OCI-LY3 (cell line): ENCODE results near the gene PRDX3.

Source experiments
- H2AFZ ChIP-seq: fragments of 200-600, 300-600 bp; shearing (Covaris generic); 2 replicates; pipeline ENCODE4 v1.6.0; 2014; ENCODE audit warnings: antibody characterized with exemption, low read depth, low read length
- H3K27ac ChIP-seq: fragments of 200-600, 300-600 bp; sonication (generic); 2 replicates; pipeline ENCODE4 v1.5.1; 2014; ENCODE audit warnings: mild to moderate bottlenecking, low read length, moderate library complexity, mixed read lengths
- H3K27me3 ChIP-seq: fragments of 200-600, 300-600 bp; sonication (generic); 2 replicates; pipeline ENCODE4 v1.6.1; 2014; ENCODE audit warnings: low read depth, low read length, mixed read lengths
- H3K36me3 ChIP-seq: fragments of 200-600, 300-600 bp; sonication (generic); replicated peaks from 2 replicates; pipeline ENCODE3; 2014; ENCODE audit warnings: low read depth, low read length, mixed read lengths
- H3K4me1 ChIP-seq: fragments of 300-600, 200-600 bp; sonication (generic); 2 replicates; pipeline ENCODE4 v1.6.1; 2014; ENCODE audit warnings: low read length, mixed read lengths
- H3K4me2 ChIP-seq: fragments of 200-600, 300-600 bp; sonication (generic); 2 replicates; pipeline ENCODE4 v1.6.1; 2014; ENCODE audit warnings: low read length, mixed read lengths
- H3K4me3 ChIP-seq: fragments of 300-600, 200-600 bp; sonication (generic); 2 replicates; pipeline ENCODE4 v1.5.1; 2014; ENCODE audit warnings: antibody characterized with exemption, mild to moderate bottlenecking, low read length, moderate library complexity
- H3K79me2 ChIP-seq: fragments of 300-600, 200-600 bp; shearing (Covaris generic); 2 replicates; pipeline ENCODE4 v1.6.1; 2014; ENCODE audit warnings: mild to moderate bottlenecking, low read length, mixed read lengths
- H3K9ac ChIP-seq: fragments of 300-600, 200-600 bp; shearing (Covaris generic); 2 replicates; pipeline ENCODE4 v1.6.0; 2014; ENCODE audit warnings: mild to moderate bottlenecking, low read length, moderate library complexity
- H3K9me3 ChIP-seq: fragments of 200-600, 300-600 bp; shearing (Covaris generic); 2 replicates; pipeline ENCODE4 v1.6.1; 2014; ENCODE audit warnings: low read length, mixed read lengths; ENCODE audit not compliant: insufficient read depth
- H4K20me1 ChIP-seq: fragments of 200-600, 300-600 bp; sonication (generic); 2 replicates; pipeline ENCODE4 v1.6.1; 2016; ENCODE audit warnings: low read length, mixed read lengths; ENCODE audit not compliant: insufficient read depth
- EZH2phosphoT487 ChIP-seq: fragments of 200-600 bp; shearing (Covaris generic); IDR thresholded peaks from 2 replicates; pipeline ENCODE4 v1.6.1; 2018; ENCODE audit warnings: antibody characterized with exemption, mixed run types, low read depth
- TF ChIP-seq, protein P1 (sequence below): fragments of 200-600, 300-600 bp; sonication (generic); IDR thresholded peaks from 2 replicates; pipeline ENCODE4 v1.5.1; 2014; ENCODE audit warnings: antibody characterized with exemption, low read length, low read depth

Gene PRDX3

DNA sequence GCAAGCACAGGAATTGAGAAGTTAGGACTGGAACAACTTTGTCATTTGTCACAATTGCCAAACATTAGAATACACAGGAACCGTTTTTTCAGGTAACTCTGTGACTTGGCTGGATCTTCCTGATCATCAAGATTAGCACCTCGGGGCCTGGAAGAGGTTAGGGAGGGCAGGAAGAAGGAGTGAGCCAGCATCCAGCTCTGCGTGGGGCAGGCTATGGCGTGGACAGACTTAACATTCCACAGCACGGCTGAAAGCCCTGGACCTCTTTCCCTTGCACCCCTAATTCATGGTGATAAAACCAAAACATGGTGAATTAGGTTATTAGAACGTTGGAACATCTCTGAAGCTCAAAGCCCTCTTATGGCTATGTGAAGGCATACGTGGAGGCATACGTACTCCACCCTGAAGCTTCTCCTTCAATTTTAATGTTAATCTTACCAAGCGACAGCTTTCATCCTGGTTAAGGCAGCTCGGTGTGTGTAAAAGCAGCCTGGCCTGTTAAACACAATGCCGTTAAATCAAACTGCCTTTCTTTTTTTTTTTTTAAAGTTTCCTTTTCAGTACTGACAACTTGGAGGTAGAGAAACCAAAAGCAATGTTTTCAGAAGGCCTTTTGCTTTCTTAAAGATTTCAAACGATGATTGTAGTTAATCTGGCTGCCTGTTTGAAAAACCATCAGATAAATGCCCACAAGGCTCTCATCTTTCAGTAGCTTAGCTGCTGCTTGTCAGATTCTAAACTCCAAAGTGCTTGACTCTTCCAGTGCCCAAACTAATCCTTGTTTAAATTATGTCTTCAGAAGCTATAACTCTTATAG lies 33.2 kb upstream of the PRDX3 start:
- Histone ChIP-seq H4K20me1 (no peaks in the 10 kb centered on the region), H3K4me1 (peaks cover 19% of the 10 kb centered on the region), H3K27me3 (no peaks in the 10 kb centered on the region), H3K27ac (no peak overlapping the region), H3K9ac (no peak overlapping the region), H2AFZ (no peak overlapping the region), H3K79me2 (no peaks in the 10 kb centered on the region), H3K9me3 (no peaks in the 10 kb centered on the region), H3K4me3 (no peak overlapping the region), H3K36me3 (no peaks in the 10 kb centered on the region), H3K4me2 (no peak overlapping the region)
- TF ChIP-seq, protein P1, sequence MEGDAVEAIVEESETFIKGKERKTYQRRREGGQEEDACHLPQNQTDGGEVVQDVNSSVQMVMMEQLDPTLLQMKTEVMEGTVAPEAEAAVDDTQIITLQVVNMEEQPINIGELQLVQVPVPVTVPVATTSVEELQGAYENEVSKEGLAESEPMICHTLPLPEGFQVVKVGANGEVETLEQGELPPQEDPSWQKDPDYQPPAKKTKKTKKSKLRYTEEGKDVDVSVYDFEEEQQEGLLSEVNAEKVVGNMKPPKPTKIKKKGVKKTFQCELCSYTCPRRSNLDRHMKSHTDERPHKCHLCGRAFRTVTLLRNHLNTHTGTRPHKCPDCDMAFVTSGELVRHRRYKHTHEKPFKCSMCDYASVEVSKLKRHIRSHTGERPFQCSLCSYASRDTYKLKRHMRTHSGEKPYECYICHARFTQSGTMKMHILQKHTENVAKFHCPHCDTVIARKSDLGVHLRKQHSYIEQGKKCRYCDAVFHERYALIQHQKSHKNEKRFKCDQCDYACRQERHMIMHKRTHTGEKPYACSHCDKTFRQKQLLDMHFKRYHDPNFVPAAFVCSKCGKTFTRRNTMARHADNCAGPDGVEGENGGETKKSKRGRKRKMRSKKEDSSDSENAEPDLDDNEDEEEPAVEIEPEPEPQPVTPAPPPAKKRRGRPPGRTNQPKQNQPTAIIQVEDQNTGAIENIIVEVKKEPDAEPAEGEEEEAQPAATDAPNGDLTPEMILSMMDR = no peak
- TF ChIP-seq EZH2phosphoT487 = no peak

DNA sequence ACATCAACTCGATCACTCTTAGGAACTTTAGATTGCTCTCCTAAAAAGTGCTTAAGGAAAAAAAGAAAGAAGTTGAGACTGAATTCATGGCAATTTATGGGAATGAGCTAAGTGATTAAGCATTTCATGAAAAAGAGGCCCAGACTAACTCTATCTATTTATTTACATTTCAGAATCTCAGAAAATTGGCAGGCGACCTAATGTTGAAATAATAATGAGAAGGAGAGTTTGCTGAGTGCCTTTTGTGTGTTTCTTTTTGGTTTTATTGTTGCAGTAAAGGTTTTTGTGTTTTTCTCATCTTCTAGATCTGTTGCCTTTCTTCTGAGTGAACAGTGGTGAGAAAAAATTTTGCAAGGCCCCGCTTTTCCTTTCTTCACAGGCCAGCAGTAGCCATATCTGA lies 32.6 kb upstream of the PRDX3 start:
- no peaks in the 10 kb centered on the region for H3K9me3 ChIP-seq
- no peak overlapping the region for H3K27ac ChIP-seq
- no peak for TF ChIP-seq EZH2phosphoT487
- TF ChIP-seq, protein P1 = no peak
- H3K4me2 ChIP-seq = no peak overlapping the region
- no peaks in the 10 kb centered on the region for H3K79me2 ChIP-seq
- H3K36me3 ChIP-seq = no peaks in the 10 kb centered on the region
- peaks cover 23% of the 10 kb centered on the region for H3K4me1 ChIP-seq
- H2AFZ ChIP-seq = no peak overlapping the region
- H3K9ac ChIP-seq = no peak overlapping the region
- H3K27me3 ChIP-seq = no peaks in the 10 kb centered on the region
- no peaks in the 10 kb centered on the region for H4K20me1 ChIP-seq
- no peak overlapping the region for H3K4me3 ChIP-seq

DNA sequence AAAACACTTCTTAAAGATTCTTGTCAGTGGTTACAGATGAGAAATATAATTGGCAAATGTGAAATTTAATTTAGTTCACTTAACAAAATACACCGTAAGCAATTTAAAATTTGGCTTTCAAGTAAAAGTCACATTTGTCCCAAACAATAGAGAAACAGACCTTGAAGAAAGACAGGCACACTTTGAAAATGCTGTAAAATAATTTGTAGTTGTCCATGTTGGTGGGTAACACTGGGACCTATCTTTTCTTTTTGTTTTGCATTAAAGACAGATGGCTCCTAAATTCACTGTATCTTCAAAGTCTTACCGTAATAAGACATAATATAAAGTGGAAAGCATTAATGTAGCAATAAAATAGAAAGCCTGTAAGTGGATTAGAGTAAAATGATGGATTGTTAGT lies 32.0 kb upstream of the PRDX3 start:
- Histone ChIP-seq H3K9me3 (no peaks in the 10 kb centered on the region), H4K20me1 (no peaks in the 10 kb centered on the region), H3K9ac (no peak overlapping the region), H3K36me3 (no peaks in the 10 kb centered on the region), H3K4me1 (peaks cover 25% of the 10 kb centered on the region), H2AFZ (no peak overlapping the region), H3K4me2 (no peak overlapping the region), H3K4me3 (no peak overlapping the region), H3K27ac (no peak overlapping the region), H3K27me3 (no peaks in the 10 kb centered on the region), H3K79me2 (no peaks in the 10 kb centered on the region)
- TF ChIP-seq EZH2phosphoT487 = no peak
- TF ChIP-seq, protein P1 = no peak

DNA sequence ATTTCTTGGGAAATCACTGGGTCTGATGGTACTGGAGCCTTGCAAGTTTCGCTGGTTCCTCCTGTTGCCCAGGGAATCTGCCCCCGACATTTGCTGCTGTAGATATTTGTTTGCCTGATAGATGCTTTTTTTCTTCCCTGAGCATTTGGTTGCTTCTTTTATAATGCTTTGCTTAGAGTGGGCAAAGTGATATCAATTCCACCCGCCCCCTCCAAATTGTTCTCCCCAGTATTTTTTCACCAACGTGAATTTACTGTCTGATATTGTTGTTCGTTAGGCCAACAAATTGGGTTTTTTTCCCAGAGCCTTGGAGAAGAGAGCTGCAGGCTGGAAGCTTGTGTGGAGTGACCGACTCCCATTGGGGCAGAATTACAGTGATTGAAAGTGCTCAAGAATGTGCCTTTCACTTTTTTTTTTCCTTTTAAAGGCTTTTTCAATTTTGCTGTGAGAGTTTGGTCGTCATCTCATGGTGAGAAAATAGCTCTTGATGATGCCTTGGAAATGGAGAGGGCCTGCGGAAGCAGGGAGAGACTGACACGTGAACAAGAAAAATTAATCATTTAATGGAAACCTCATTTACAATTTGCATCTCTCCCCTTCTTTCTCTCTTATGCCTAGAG lies 31.2 kb upstream of the PRDX3 start:
- H3K27ac ChIP-seq = no peak overlapping the region
- TF ChIP-seq, protein P1 = 0 out of 2 replicates have a peak, but pooled peaks have one; percentile 0
- TF ChIP-seq EZH2phosphoT487 = no peak
- H3K4me1 ChIP-seq = peaks cover 25% of the 10 kb centered on the region
- no peaks in the 10 kb centered on the region for H3K9me3 ChIP-seq
- H3K9ac ChIP-seq = no peak overlapping the region
- no peaks in the 10 kb centered on the region for H4K20me1 ChIP-seq
- no peaks in the 10 kb centered on the region for H3K27me3 ChIP-seq
- no peaks in the 10 kb centered on the region for H3K36me3 ChIP-seq
- H3K4me3 ChIP-seq = peak overlapping the region; percentile 89
- no peaks in the 10 kb centered on the region for H3K79me2 ChIP-seq
- H3K4me2 ChIP-seq = peak overlapping the region; percentile 99
- no peak overlapping the region for H2AFZ ChIP-seq
